SK-N-MC (cell line): Measurements from ENCODE around the gene HDGF.

Source experiments
- EZH2 ChIP-seq: fragments of 200-600 bp; sonication (generic); IDR thresholded peaks from one replicate; pipeline ENCODE4 v1.6.1; 2017; ENCODE audit warnings: antibody characterized with exemption
- POLR2AphosphoS5 ChIP-seq: IDR thresholded peaks from 2 replicates; pipeline ENCODE4 v1.6.1; 2012; ENCODE audit warnings: mild to moderate bottlenecking, low read depth, low read length, borderline replicate concordance

DNA sequence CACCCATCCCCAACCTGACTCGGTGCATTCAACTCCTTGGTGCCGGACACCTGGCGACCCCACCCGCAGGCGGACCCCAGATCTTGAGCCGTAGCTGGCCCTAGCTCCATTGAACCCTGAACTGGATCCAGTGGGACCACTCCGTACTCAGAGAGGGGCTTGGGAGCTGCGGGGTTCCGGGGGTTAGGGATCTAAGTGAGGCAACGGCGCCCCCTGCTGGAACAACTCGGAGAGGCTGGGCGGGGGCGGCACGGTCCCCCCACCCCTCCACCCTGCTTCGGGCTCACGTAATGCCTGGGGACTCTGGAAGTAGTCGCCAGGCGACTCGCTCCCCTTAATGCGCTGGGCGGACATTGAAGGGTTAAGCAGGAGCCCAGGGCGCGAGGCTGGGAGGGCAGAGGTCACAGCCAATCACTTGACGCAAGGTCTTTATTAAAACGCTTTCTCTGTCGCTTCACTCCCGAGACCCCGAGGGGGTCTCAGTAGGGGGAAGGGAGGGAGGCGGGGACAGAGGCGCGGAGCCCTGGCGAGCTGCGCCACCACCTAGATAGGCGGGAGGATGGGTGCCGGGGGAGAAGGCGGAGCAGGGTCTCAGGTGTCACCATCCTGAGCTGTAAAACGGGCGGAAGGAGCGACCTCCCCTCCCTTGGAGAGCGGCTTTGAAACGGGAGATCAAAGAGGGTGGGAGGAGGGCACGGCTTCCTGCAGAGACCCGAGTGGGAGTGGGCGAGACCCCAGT, 45.4 kb downstream of the HDGF start:
- no peak for TF ChIP-seq POLR2AphosphoS5
- TF ChIP-seq EZH2: no peak
